ENCODE results near the gene RPS6KA5. TPM values are rescaled to one million over a fixed set of nuclear protein-coding genes. Genes with fewer than 3 reads are reported as not detected.

RPS6KA5 gene
- total RNA-seq (33.8 and 34.6 TPM in 2 replicates), polyA plus RNA-seq (6.0 and 9.0 TPM in 2 replicates), polyA minus RNA-seq (20.0 and 23.3 TPM in 2 replicates)
- 22.8 TPM for total RNA-seq (2013)

- intact Hi-C loops (cut with micrococcal nuclease) = loop anchor here (1.0 to 10.0 kb wide), 12 partner anchors 38 to 774 kb away; partner anchors contain the start of genes CCDC88C, DGLUCY, GPR68 and PPP4R3A
- TF ChIP-seq CTCF (IDR thresholded peaks at IDR 0.05) (peak; percentile 12), EZH2 (IDR thresholded peaks at IDR 0.05; ENCODE audit: borderline replicate concordance, insufficient read depth, low read depth, low read length, poor library complexity, severe bottlenecking) (no peak)
- Histone ChIP-seq H3K4me3 (ENCODE audit: control extremely low read depth in 1 of 5, extremely low read depth in 1 of 5, insufficient read depth in 1 of 5, low read depth in 2 of 5, low read length in 4 of 5) (peak within 1 kb of the TSS; percentile 80 to 97 (median 87)), H4K20me1 (ENCODE audit: control insufficient read depth, insufficient read depth, low read length, poor library complexity, severe bottlenecking) (peaks cover 34% of the 10 kb centered on the region), H3K9me3 (ENCODE audit: control extremely low read depth in 1 of 3, control insufficient read depth in 2 of 3, insufficient read depth in 1 of 3, low read length in 2 of 3) (no peaks in the 10 kb centered on the region), H3K27me3 (replicated peaks in 1 of 4; ENCODE audit: control extremely low read depth in 1 of 4, control insufficient read depth in 3 of 4, insufficient read depth in 4 of 4, low read length in 3 of 4) (no peaks in the 10 kb centered on the region), H3K36me3 (replicated peaks in 1 of 2; ENCODE audit: control extremely low read depth in 1 of 2, control insufficient read depth in 1 of 2, extremely low read depth in 1 of 2, insufficient read depth in 2 of 2, low read length in 1 of 2) (peaks cover 0 to 2% of the 10 kb centered on the region in 2 experiments), H3K4me2 (replicated peaks; ENCODE audit: low read depth, low read length, poor library complexity, severe bottlenecking) (peak within 1 kb of the TSS; percentile 83), H3K4me1 (ENCODE audit: control insufficient read depth in 2 of 2, insufficient read depth in 2 of 2, low read length in 2 of 2) (peaks cover 26 to 35% of the 10 kb centered on the region in 2 donors), H3K9ac (ENCODE audit: low read length) (peak within 1 kb of the TSS; percentile 94), H3K27ac (ENCODE audit: low read length in 2 of 2) (peak within 1 kb of the TSS; percentile 97 to 98), H2AFZ (ENCODE audit: insufficient read depth, low read depth, low read length, poor library complexity, severe bottlenecking) (peak within 1 kb of the TSS; percentile 66), H3K79me2 (ENCODE audit: control insufficient read depth, insufficient read depth, low read length) (peaks cover 63% of the 10 kb centered on the region)
- H3K27ac Mint-ChIP-seq = peak within 1 kb of the TSS; percentile 83
- peaks cover 46% of the 10 kb centered on the region for H3K4me1 Mint-ChIP-seq
- peak within 1 kb of the TSS; percentile 86 for H3K4me3 Mint-ChIP-seq
- CTCF ChIA-PET = interaction anchor here (0.6 to 4.4 kb wide), 9 partner anchors 51 to 158 kb away, joined by 3 to 43 read pairs (median 6); no protein-coding TSS in a partner anchor
- H3K27me3 Mint-ChIP-seq = no peaks in the 10 kb centered on the region
- no peaks in the 10 kb centered on the region for H3K9me3 Mint-ChIP-seq (ENCODE audit: insufficient read depth)
- POLR2A ChIA-PET = interaction anchor here (0.5 to 2.3 kb wide), 15 partner anchors 12 to 1895 kb away, joined by 3 to 17 read pairs (median 4); partner anchors contain the start of genes DGLUCY, GPR68 and TRIP11
- ATAC-seq (ENCODE audit: low read depth) (peak; percentile 80), DNase-seq (peak; percentile 100)
- under 1% methylated on average over 59 of the region's 71 CpGs for WGBS (ENCODE audit: insufficient coverage)
Observed at GRCh38 chr14:91060351-91061055, at the start of gene RPS6KA5. Gene RPS6KA5, minus strand, starts transcription at chr14:91060641. Its CDS starts 207 bp downstream, at chr14:91060434.
